IPS-15b (cell line): ENCODE measurements around the gene HDLBP.

Source experiments
- H3K27me3 ChIP-seq: one replicate; pipeline ENCODE4 v1.6.1; 2013; ENCODE audit warnings: low read length; ENCODE audit not compliant: control insufficient read depth, insufficient read depth
- H3K36me3 ChIP-seq: one replicate; pipeline ENCODE4 v1.6.1; 2013; ENCODE audit warnings: low read length; ENCODE audit not compliant: control insufficient read depth, insufficient read depth
- H3K4me1 ChIP-seq: one replicate; pipeline ENCODE4 v1.6.1; 2013; ENCODE audit warnings: mild to moderate bottlenecking, low read length; ENCODE audit not compliant: control insufficient read depth, insufficient read depth
- H3K4me3 ChIP-seq: one replicate; pipeline ENCODE4 v1.5.1; 2013; ENCODE audit warnings: low read depth, low read length
- H3K9ac ChIP-seq: one replicate; pipeline ENCODE4 v1.6.1; 2013; ENCODE audit warnings: low read depth, mild to moderate bottlenecking, low read length
- H3K9me3 ChIP-seq: one replicate; pipeline ENCODE4 v1.6.1; 2013; ENCODE audit warnings: mild to moderate bottlenecking, low read length; ENCODE audit not compliant: control insufficient read depth, insufficient read depth

HDLBP gene

DNA sequence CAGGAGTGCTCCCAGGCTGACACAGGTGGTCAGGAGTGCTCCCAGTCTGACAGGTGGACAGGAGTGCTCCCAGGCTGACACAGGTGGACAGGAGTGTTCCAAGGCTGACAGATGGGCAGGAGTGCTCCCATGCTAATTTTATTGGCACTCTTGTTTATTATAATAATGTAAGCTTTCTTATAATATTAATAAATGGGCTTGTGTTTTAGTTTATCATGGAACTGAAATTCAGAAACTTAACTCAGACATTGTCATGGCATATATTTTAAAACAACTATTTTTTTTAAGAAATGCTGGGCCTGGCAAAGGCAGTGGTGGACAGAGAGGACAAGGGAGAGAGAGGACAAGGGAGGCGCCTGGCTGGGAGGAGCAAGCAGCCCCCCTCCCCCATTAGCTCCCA is 108.3 kb downstream of the HDLBP start:
- no peaks in the 10 kb centered on the region for H3K9me3 ChIP-seq
- H3K9ac ChIP-seq, result no peak overlapping the region
- H3K27me3 ChIP-seq, result no peaks in the 10 kb centered on the region
- no peak overlapping the region for H3K4me3 ChIP-seq
- H3K4me1 ChIP-seq, result no peaks in the 10 kb centered on the region
- no peaks in the 10 kb centered on the region for H3K36me3 ChIP-seq

DNA sequence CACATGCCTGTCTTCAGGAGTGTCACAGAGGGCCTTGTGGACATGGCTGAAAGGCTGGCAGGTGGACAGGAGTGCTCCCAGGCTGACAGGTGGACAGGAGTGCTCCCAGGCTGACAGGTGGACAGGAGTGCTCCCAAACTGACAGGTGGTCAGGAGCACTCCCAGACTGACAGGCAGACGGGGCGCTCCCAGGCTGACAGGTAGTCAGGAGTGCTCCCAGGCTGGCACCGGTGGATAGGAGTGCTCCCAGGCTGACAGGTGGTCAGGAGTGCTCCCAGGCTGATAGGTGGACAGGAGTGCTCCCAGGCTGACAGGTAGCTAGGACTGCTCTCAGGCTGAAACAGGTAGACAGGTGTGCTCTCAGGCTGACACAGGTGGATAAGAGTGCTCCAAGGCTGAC is 110.4 kb downstream of the HDLBP start:
- Histone ChIP-seq H3K4me1 (no peaks in the 10 kb centered on the region), H3K9me3 (no peaks in the 10 kb centered on the region), H3K27me3 (no peaks in the 10 kb centered on the region), H3K4me3 (no peak overlapping the region), H3K9ac (no peak overlapping the region), H3K36me3 (no peaks in the 10 kb centered on the region)

DNA sequence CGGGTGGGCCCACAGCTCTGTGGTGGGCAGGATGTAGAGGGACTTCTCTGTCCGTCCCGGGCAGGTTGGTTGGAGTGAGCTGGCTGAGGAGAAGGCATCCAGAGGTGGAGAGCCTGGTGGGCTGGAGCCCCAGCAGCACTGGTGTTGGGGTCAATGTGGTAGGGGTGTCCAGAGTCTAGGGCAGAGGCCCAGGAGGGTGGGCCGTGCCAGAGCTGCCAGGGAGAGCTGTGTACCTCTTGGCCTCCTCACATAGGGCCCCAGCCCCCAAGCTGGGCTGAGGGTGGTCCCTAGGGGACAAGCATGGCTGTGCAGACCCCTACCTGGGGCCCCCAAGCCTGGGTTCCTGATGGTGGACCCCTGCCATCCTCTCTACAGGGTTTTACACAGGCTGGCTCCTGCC is 111.0 kb downstream of the HDLBP start:
- Histone ChIP-seq H3K4me3 (no peak overlapping the region), H3K9ac (no peak overlapping the region), H3K27me3 (no peaks in the 10 kb centered on the region), H3K9me3 (no peaks in the 10 kb centered on the region), H3K36me3 (no peaks in the 10 kb centered on the region), H3K4me1 (no peaks in the 10 kb centered on the region)

DNA sequence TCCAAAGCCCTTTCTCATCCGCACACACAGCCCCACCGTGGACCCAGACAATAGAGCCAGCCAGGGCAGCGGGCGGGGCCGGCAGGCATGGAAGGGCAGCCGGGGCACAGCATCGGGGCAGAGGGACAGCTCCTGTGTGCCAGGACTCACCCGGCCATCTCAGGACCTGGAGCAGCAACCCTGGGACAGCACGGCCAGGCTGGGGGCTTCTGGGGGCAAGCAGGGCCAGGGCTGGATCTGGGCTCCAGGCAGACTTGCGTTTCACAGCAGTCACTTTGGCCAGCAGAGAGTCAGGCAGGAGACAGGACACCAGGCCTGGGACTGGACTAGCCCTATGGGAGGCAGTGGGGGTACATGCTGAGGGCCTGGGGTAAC is 111.5 kb downstream of the HDLBP start:
- Histone ChIP-seq H3K4me1 (no peaks in the 10 kb centered on the region), H3K27me3 (no peaks in the 10 kb centered on the region), H3K9me3 (no peaks in the 10 kb centered on the region), H3K4me3 (no peak overlapping the region), H3K9ac (no peak overlapping the region), H3K36me3 (no peaks in the 10 kb centered on the region)

DNA sequence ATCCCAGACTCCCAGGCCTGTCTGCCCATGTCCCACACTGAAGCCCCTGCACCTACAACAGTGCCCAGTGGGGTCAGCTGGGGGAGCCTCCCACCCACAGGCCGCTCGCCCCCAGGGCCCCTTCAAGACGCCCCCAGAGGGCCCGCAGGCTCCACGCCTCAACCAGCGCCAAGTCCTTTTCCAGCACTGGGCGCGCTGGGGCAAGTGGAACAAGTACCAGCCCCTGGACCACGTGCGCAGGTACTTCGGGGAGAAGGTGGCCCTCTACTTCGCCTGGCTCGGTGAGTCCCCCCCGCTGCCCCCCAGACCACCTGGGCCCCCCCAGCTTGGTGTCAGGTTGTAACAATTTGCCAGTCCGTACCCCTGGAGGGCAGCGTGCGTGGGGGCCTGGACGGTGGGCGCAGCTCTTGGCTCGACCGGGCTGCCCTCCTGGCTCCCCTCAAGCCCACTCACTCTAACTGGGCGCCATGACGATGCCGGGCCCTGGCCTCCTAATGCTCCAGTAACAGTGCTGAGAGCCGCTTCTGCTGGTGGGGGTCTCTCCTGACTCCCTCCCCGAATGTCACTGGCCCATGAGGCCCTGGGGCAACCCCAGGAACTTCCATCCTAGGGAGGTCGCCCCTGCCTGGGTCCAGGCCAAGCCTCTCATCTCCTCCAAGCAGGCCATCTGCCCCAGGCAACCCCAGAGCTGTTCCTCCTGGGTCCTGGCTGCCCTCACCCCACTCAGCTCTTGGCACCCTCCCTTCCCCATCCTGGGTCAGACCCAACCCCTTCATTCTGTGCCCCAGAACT is 112.1 kb downstream of the HDLBP start:
- Histone ChIP-seq H3K9me3 (no peaks in the 10 kb centered on the region), H3K4me3 (no peak overlapping the region), H3K4me1 (no peaks in the 10 kb centered on the region), H3K36me3 (no peaks in the 10 kb centered on the region), H3K27me3 (no peaks in the 10 kb centered on the region), H3K9ac (no peak overlapping the region)

DNA sequence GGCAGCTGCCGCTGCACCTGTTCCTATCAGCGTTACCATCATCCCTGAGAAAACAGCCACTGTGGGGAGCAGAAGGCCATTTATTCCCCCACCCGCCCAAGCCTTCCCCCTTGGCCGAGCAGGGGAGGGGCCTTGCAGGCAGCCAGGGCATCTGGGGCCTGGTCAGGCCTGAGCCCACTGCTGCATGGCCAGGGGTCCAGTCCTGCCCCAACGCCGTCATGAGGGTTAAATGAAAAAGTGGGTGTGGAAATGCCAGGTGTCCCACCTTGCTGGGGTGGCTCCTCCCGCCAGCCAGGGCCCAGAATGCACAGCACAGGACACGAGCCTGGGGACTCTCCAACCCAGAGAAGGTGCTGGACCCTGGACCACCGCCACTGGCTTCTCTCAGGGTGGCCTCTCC is 112.8 kb downstream of the HDLBP start:
- Histone ChIP-seq H3K36me3 (no peaks in the 10 kb centered on the region), H3K27me3 (no peaks in the 10 kb centered on the region), H3K4me1 (no peaks in the 10 kb centered on the region), H3K4me3 (no peak overlapping the region), H3K9me3 (no peaks in the 10 kb centered on the region), H3K9ac (no peak overlapping the region)

DNA sequence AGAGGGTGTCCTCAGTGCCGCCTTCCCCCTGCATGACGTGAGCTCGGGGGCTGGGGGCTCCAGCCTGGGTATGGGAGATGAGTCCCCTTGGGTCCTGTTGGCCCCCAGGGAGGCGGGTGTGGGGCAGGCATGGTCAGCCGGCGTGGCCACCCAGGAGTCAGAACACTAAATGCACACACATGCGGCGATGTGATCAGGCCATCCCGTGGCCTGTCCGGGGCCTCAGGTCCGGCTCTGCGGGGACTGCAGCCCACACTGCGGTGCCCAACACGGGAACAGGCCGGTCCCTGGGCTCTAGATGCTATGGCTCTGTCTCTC is 113.2 kb downstream of the HDLBP start:
- Histone ChIP-seq H3K4me1 (no peaks in the 10 kb centered on the region), H3K27me3 (no peaks in the 10 kb centered on the region), H3K4me3 (no peak overlapping the region), H3K9me3 (no peaks in the 10 kb centered on the region), H3K9ac (no peak overlapping the region), H3K36me3 (no peaks in the 10 kb centered on the region)

DNA sequence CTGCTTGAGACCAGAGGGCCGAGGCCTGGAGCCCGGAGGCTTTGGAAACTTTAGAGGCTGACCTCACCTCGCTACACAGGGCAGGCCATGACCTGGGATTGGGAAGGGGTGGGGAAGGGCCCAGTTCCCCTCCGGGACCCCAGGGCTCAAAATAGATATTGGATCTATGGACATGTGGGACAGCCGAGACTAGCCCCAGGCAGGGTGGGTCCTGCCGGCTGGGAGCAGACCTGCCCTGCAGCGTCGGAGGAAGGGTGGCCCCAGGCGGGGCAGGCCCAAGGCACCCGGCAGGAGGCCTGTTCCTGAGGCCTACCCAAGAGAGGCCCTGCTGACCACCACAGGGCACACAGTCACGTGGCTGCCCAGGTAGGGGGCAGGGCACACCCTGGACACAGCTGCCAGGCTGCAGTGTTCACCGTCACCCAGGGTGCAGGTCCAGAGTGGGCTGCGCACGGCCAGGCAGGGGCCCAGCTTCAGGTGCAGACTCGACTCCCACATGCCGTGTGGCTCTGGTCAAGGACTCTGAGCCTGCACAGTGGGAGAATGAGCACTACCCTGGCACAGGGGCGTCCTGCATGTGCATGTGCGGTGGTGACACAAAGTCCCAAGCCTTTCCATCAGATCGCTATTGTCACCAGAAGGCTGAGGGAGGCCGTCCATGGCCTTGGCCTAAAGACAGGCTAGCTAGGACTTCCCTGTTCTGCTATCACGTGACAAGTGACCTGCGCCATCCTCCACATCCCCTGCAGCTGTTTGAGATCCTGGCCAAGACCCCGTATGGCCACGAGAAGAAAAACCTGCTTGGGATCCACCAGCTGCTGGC is 113.8 kb downstream of the HDLBP start:
- H3K9ac ChIP-seq, result no peak overlapping the region
- H3K4me3 ChIP-seq, result no peak overlapping the region
- no peaks in the 10 kb centered on the region for H3K36me3 ChIP-seq
- no peaks in the 10 kb centered on the region for H3K9me3 ChIP-seq
- H3K4me1 ChIP-seq, result no peaks in the 10 kb centered on the region
- no peaks in the 10 kb centered on the region for H3K27me3 ChIP-seq

DNA sequence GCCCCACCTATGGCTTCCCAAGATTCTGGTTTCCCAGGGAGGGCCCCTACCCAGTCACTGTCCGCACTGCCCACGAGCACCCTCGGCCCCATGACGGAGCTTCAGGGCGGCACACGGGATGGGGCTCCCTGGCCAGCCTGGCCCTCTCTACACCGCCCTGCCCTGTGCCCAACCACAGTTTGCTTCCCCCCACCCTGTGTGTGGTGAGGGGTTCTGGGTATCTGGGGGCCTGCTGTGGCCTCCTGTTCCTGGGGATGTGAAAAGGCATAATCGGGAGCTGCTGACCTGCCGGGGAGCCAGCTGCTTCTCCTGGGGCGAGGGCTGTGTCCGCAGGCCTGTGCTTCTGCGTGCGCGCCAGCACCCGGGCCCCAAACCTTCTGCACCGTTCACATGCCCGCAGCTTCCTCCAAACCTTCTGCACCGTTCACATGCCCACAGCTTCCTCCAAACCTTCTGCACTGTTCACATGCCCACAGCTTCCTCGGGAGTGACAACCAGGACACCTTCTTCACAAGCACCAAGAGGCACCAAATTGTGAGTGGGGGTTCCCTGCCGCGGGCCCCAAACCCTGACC is 114.6 kb downstream of the HDLBP start:
- H3K4me3 ChIP-seq, result no peak overlapping the region
- no peaks in the 10 kb centered on the region for H3K4me1 ChIP-seq
- no peaks in the 10 kb centered on the region for H3K36me3 ChIP-seq
- H3K27me3 ChIP-seq, result no peaks in the 10 kb centered on the region
- no peak overlapping the region for H3K9ac ChIP-seq
- no peaks in the 10 kb centered on the region for H3K9me3 ChIP-seq

DNA sequence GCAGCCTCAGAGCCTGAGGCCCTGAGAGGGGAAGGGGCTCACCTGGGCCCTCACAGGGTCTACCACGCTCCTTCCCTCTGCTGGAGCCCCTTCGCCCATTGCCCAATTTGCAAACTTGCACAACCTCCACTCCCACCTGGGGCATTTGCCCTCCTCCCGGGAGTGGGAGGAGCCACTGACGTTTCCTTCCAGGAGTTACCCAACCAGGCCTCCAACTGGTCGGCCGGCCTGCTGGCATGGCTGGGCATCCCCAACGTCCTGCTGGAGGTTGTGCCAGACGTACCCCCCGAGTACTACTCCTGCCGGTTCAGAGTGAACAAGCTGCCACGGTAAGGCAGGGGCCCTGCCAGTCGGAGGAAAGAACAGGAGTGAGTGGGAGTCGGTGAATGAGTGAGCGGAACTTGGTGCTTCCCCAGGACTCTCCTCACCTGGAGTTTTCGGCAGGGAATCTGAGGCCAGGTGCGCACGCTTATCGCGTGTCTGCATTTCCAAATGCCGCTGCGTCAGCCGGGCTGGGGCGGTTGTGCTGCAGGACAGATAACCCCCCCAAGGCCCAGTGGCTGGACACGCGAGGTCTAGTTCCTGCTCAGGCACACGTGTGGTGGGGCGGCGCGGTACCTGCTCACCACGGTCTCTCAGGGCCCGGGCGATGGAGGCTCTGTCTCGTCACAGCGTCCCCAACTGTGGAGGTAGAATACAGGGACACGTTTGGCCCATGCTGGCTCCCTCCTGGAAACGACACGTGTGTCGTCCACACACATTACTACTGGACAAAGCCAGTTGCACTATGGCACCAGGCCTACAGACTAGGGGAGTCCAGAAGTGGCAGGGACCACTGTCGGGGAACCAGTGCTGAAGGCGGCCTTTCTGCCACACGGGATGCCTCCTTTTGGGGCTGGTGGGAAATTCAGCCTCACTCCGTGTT is 115.3 kb downstream of the HDLBP start:
- Histone ChIP-seq H3K27me3 (no peaks in the 10 kb centered on the region), H3K4me1 (no peaks in the 10 kb centered on the region), H3K9me3 (no peaks in the 10 kb centered on the region), H3K9ac (no peak overlapping the region), H3K4me3 (no peak overlapping the region), H3K36me3 (no peaks in the 10 kb centered on the region)

DNA sequence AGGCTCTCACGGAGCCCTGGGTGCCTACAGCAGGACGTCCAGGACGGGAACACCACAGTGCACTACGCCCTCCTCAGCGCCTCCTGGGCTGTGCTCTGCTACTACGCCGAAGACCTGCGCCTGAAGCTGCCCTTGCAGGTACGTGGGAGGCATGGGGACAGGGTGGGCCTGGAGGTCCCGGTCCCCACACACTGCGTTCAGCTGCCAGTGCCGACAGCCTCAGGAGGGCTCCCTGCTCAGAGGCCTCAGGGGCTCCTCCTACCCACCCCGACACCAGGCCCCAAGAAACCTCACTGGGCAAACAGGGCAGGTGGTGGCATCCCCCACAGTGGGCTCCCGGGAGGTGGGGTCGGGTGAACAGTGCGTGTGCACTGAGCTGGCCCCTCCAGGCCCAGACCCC is 116.2 kb downstream of the HDLBP start:
- Histone ChIP-seq H3K9ac (no peak overlapping the region), H3K4me3 (no peak overlapping the region), H3K36me3 (no peaks in the 10 kb centered on the region), H3K4me1 (no peaks in the 10 kb centered on the region), H3K27me3 (no peaks in the 10 kb centered on the region), H3K9me3 (no peaks in the 10 kb centered on the region)
